ENCODE measurements around the gene CTF1. TPM values are rescaled to one million over a fixed set of nuclear protein-coding genes. Genes with fewer than 3 reads are reported as not detected.

CTF1 gene
- total RNA-seq (1 to 10 TPM; 2.3 to 6.9 (median 4.9) TPM), polyA plus RNA-seq (1 to 10 TPM in 2 of 3 donors, under 1 TPM in 1; 0.46 to 3.6 (median 1.5) TPM)

- DNase-seq, result peak; percentile 93
- Histone ChIP-seq H3K36me3 (peaks cover 0 to 6% (median 2%) of the 10 kb centered on the region in 4 donors), H3K27ac (peak within 1 kb of the TSS; percentile 95 to 99 (median 98)), H3K4me1 (peaks cover 0 to 52% (median 45%) of the 10 kb centered on the region in 4 donors), H3K4me3 (peak within 1 kb of the TSS; percentile 48 to 83 (median 62)), H3K27me3 (no peaks in the 10 kb centered on the region), H3K9me3 (no peaks in the 10 kb centered on the region)
- TF ChIP-seq POLR2AphosphoS5 (IDR thresholded peaks at IDR 0.05) (peak; percentile 72 to 90 (median 80)), CTCF (IDR thresholded peaks at IDR 0.05) (no peak), POLR2A (IDR thresholded peaks at IDR 0.05) (peak; percentile 47 to 65), EP300 (IDR thresholded peaks at IDR 0.05) (peak in 1 of 4 donors; percentile 70)
- intact Hi-C loops (cut with DNase I), result loop anchor here (2.0 kb wide), 1 partner anchor 22 kb away; no protein-coding TSS in a partner anchor
- WGBS, 2 donors, result 20 to 50% methylated on average over 31 of the region's 31 CpGs
These were observed at the start of gene CTF1 for GRCh38 chr16:30896261-30896888. TSS of gene CTF1 (plus strand) at chr16:30896614. CDS start at chr16:30896644, 30 bp downstream.

- TF ChIP-seq CTCF (IDR thresholded peaks at IDR 0.05), result no peak
- no peak for TF ChIP-seq POLR2A (IDR thresholded peaks at IDR 0.05)
- no peak for TF ChIP-seq EP300 (IDR thresholded peaks at IDR 0.05)
- TF ChIP-seq POLR2AphosphoS5 (IDR thresholded peaks at IDR 0.05), result no peak
- Histone ChIP-seq H3K4me1 (peaks cover 0 to 10% (median 8%) of the 10 kb centered on the region in 4 donors), H3K4me3 (no peak overlapping the region), H3K36me3 (no peaks in the 10 kb centered on the region), H3K27me3 (no peaks in the 10 kb centered on the region), H3K9me3 (no peaks in the 10 kb centered on the region), H3K27ac (no peak overlapping the region)
- intact Hi-C loops (cut with DNase I), result no loop called here
- WGBS, 2 donors, result 93% methylated on average over 4 of the region's 4 CpGs
- no peak for DNase-seq
These were observed 49.6 kb upstream of the CTF1 start for GRCh38 chr16:30846649-30847402.

GRCh38 chr16:30850246-30850645, 46.2 kb upstream of the CTF1 start:
- TF ChIP-seq POLR2AphosphoS5 (IDR thresholded peaks at IDR 0.05) (no peak), CTCF (IDR thresholded peaks at IDR 0.05) (no peak), EP300 (IDR thresholded peaks at IDR 0.05) (no peak), POLR2A (IDR thresholded peaks at IDR 0.05) (no peak)
- DNase-seq, result no peak
- WGBS, 2 donors, result 83 to 89% methylated on average over 1 of the region's 1 CpG
- Histone ChIP-seq H3K4me1 (peaks cover 0 to 5% (median 3%) of the 10 kb centered on the region in 4 donors), H3K27ac (no peak overlapping the region), H3K9me3 (no peaks in the 10 kb centered on the region), H3K36me3 (peaks cover 0 to 4% (median 0%) of the 10 kb centered on the region in 4 donors), H3K4me3 (no peak overlapping the region), H3K27me3 (no peaks in the 10 kb centered on the region)
- intact Hi-C loops (cut with DNase I), result no loop called here

- intact Hi-C loops (cut with DNase I), result no loop called here
These were observed 42.7 kb upstream of the CTF1 start for GRCh38 chr16:30853758-30854157.

GRCh38 chr16:30858111-30858495, 38.3 kb upstream of the CTF1 start:
- Histone ChIP-seq H3K4me3 (no peak overlapping the region), H3K36me3 (peaks cover 0 to 7% (median 0%) of the 10 kb centered on the region in 4 donors), H3K9me3 (no peaks in the 10 kb centered on the region), H3K4me1 (no peaks in the 10 kb centered on the region), H3K27ac (no peak overlapping the region), H3K27me3 (no peaks in the 10 kb centered on the region)
- no peak for TF ChIP-seq CTCF (IDR thresholded peaks at IDR 0.05)
- WGBS, 2 donors, result 89 to 94% methylated on average over 3 of the region's 3 CpGs
- intact Hi-C loops (cut with DNase I), result no loop called here
- no peak for DNase-seq

More at GRCh38 chr16:30853758-30854157, 42.7 kb upstream of the CTF1 start:
- H3K4me3 ChIP-seq, result no peak overlapping the region
- H3K4me1 ChIP-seq, result no peaks in the 10 kb centered on the region
- WGBS, 2 donors, result 95 to 97% methylated on average over 2 of the region's 2 CpGs
- H3K27me3 ChIP-seq, result no peaks in the 10 kb centered on the region
- no peak overlapping the region for H3K27ac ChIP-seq
- no peak for TF ChIP-seq POLR2A (IDR thresholded peaks at IDR 0.05)
- H3K9me3 ChIP-seq, result no peaks in the 10 kb centered on the region
- no peak for DNase-seq
- peaks cover 0 to 7% (median 0%) of the 10 kb centered on the region in 4 donors for H3K36me3 ChIP-seq

Data from sigmoid colon (tissue), 7 donors.